HepG2 (cell line): ENCODE results near the gene TBC1D26. TPM values are rescaled to one million over a fixed set of nuclear protein-coding genes. Genes with fewer than 3 reads are reported as not detected.
"Not testable (repeated sequence)": the region's sequence is repeated elsewhere in the genome, so short reads cannot be mapped to it uniquely, and the experiment has no call there.

Experiments
- ETV5 ChIP-seq: IDR thresholded peaks from 2 replicates; pipeline ENCODE4 v1.6.1; 2018; ENCODE audit warnings: missing biosample characterization, missing genetic modification reagents, inconsistent platforms, borderline replicate concordance
- IRF2 ChIP-seq: IDR thresholded peaks from 2 replicates; pipeline ENCODE4 v1.6.1; 2018; ENCODE audit warnings: missing genetic modification reagents, missing compliant biosample characterization
- KAT8 ChIP-seq: IDR thresholded peaks from 2 replicates; pipeline ENCODE4 v1.6.1; 2016; ENCODE audit warnings: missing genetic modification reagents, missing compliant biosample characterization
- MIXL1 ChIP-seq: IDR thresholded peaks from 2 replicates; pipeline ENCODE4 v1.6.1; 2016
- MYC ChIP-seq: sonication (generic); formaldehyde crosslinking; IDR thresholded peaks from 2 replicates; pipeline ENCODE4 v1.9.0; 2021; ENCODE audit warnings: missing genetic modification reagents, borderline replicate concordance
- NONO ChIP-seq, 2 experiments: fragments of 450-650 bp in 1 of 2; sonication (generic) in 1 of 2; formaldehyde crosslinking in 1 of 2; IDR thresholded peaks in 1 of 2; conservative IDR thresholded peaks in 1 of 2; 2 replicates each; pipeline versions ENCODE4 v1.6.1 to v1.8.0; 2017 to 2022; ENCODE audit warnings: mild to moderate bottlenecking in 1 of 2, missing genetic modification reagents in 1 of 2, moderate library complexity in 1 of 2
- POGZ ChIP-seq: sonication (generic); formaldehyde crosslinking; IDR thresholded peaks from 2 replicates; pipeline ENCODE4 v1.4.0; 2020; ENCODE audit warnings: mild to moderate bottlenecking, missing genetic modification reagents
- SAP130 ChIP-seq: IDR thresholded peaks from 2 replicates; pipeline ENCODE4 v1.6.1; 2016; ENCODE audit warnings: low read depth
- SMAD3 ChIP-seq: sonication (generic); formaldehyde crosslinking; IDR thresholded peaks from 2 replicates; pipeline ENCODE4 v1.4.0; 2020; ENCODE audit warnings: missing genetic modification reagents
- SPEN ChIP-seq: sonication (generic); formaldehyde crosslinking; IDR thresholded peaks from 2 replicates; pipeline ENCODE4 v1.5.1; 2020; ENCODE audit warnings: low read depth, mild to moderate bottlenecking, missing genetic modification reagents
- SUZ12 ChIP-seq: fragments of 150-350 bp; IDR thresholded peaks from 2 replicates; pipeline ENCODE4 v1.6.1; 2014; ENCODE audit warnings: low read depth, low read length
- YEATS2 ChIP-seq: sonication (generic); formaldehyde crosslinking; IDR thresholded peaks from 2 replicates; pipeline ENCODE4 v1.4.0; 2020; ENCODE audit warnings: missing genetic modification reagents, borderline replicate concordance
- YY1 ChIP-seq: IDR thresholded peaks from 2 replicates; pipeline ENCODE4 v1.6.1; 2011; ENCODE audit warnings: low read length, low read depth, moderate library complexity, mild to moderate bottlenecking; ENCODE audit not compliant: insufficient read depth, insufficient replicate concordance
- ZNF143 ChIP-seq: sonication (generic); formaldehyde crosslinking; IDR thresholded peaks from 2 replicates; pipeline ENCODE4 v1.4.0; 2020; ENCODE audit warnings: missing genetic modification reagents
- polyA plus RNA-seq, 8 experiments: library from polyadenylated mRNA; depleted of rRNA in 3 of 8; stranded (reverse) in 7 of 8; unstranded in 1 of 8; fragments of >200 nt; fragmentation: Illumina TruSeq in 4 of 8; extraction: Trizol in 4 of 8; gene quantifications; 2 replicates each; pipeline versions ENCODE4 v1.2.1 to v1.2.3, GENCODE V29; 2011 to 2016; ENCODE audit warnings: low read depth in 4 of 8, missing spikeins in 1 of 8, mixed read lengths in 1 of 8; ENCODE audit not compliant: insufficient read depth in 1 of 8
- total RNA-seq, 5 experiments: library from RNA; depleted of rRNA; stranded (reverse); fragments of >200 nt; fragmentation: Illumina TruSeq; extraction: Trizol; gene quantifications; 2 replicates each; pipeline ENCODE4 v1.2.3, GENCODE V29; 2016; ENCODE audit warnings: low read depth in 1 of 5
- TF ChIP-seq, protein P1 (sequence below): IDR thresholded peaks from 2 replicates; pipeline ENCODE4 v1.6.1; 2016; ENCODE audit warnings: missing genetic modification reagents, missing compliant biosample characterization
- TF ChIP-seq, protein P2 (sequence below): IDR thresholded peaks from 2 replicates; pipeline ENCODE4 v1.6.1; 2016; ENCODE audit warnings: low read depth
- TF ChIP-seq, protein P3 (sequence below): IDR thresholded peaks from 2 replicates; pipeline ENCODE4 v1.6.1; 2016; ENCODE audit warnings: missing compliant biosample characterization, missing genetic modification reagents, borderline replicate concordance
- TF ChIP-seq, protein P4 (sequence below): sonication (generic); formaldehyde crosslinking; conservative IDR thresholded peaks from 2 replicates; pipeline ENCODE4 v1.4.0; 2020; ENCODE audit warnings: mild to moderate bottlenecking, missing genetic modification reagents, moderate library complexity
- TF ChIP-seq, protein P5 (sequence below): sonication (generic); formaldehyde crosslinking; IDR thresholded peaks from 2 replicates; pipeline ENCODE4 v1.5.1; 2020; ENCODE audit warnings: mild to moderate bottlenecking, missing genetic modification reagents, moderate library complexity

Gene TBC1D26
- total and polyA plus RNA-seq, 2 of the 13 experiments (the other 11 are each of a cell fraction or from before 2014, with no cell fraction given) = 0.33 TPM; not detected in 1

DNA sequence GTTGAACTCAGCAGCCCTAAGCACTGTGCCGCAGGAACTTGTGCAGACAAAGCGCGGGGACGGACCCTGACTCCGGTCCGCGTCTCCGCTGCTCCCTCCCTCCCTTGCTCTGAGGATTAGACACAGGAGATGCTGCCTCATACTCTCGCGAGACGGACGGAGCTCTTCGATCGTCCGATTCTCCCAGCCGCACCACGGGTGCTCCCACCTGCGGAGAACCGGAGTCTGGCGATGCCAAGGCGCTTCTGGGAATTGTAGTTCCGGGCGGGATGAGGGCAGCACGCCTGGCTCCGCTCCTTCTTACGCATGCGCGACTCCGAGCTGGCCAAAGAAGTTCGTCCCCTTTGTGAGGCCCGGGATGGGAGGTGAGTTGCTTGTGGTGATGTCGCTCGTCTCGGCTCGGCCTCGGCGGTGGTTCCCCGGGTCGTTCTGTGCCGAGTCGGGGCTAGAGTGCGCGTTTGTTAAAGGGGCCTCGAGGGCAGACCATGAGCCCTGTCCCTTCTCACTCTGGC is 32.6 kb upstream of the TBC1D26 start, which contains the start of gene ZNF286A (continued):
- TF ChIP-seq, protein P1, sequence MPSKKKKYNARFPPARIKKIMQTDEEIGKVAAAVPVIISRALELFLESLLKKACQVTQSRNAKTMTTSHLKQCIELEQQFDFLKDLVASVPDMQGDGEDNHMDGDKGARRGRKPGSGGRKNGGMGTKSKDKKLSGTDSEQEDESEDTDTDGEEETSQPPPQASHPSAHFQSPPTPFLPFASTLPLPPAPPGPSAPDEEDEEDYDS (CRISPR knock-in tag) = peak; percentile 83
- TF ChIP-seq, protein P2, sequence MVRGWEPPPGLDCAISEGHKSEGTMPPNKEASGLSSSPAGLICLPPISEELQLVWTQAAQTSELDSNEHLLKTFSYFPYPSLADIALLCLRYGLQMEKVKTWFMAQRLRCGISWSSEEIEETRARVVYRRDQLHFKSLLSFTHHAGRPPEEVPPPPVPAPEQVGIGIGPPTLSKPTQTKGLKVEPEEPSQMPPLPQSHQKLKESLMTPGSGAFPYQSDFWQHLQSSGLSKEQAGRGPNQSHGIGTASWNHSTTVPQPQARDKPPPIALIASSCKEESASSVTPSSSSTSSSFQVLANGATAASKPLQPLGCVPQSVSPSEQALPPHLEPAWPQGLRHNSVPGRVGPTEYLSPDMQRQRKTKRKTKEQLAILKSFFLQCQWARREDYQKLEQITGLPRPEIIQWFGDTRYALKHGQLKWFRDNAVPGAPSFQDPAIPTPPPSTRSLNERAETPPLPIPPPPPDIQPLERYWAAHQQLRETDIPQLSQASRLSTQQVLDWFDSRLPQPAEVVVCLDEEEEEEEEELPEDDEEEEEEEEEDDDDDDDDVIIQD (CRISPR knock-in tag) = peak; percentile 95
- TF ChIP-seq, protein P3, sequence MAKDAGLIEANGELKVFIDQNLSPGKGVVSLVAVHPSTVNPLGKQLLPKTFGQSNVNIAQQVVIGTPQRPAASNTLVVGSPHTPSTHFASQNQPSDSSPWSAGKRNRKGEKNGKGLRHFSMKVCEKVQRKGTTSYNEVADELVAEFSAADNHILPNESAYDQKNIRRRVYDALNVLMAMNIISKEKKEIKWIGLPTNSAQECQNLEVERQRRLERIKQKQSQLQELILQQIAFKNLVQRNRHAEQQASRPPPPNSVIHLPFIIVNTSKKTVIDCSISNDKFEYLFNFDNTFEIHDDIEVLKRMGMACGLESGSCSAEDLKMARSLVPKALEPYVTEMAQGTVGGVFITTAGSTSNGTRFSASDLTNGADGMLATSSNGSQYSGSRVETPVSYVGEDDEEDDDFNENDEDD = peak; percentile 30; the same call in 1 of the 2 replicates
- TF ChIP-seq, protein P4, sequence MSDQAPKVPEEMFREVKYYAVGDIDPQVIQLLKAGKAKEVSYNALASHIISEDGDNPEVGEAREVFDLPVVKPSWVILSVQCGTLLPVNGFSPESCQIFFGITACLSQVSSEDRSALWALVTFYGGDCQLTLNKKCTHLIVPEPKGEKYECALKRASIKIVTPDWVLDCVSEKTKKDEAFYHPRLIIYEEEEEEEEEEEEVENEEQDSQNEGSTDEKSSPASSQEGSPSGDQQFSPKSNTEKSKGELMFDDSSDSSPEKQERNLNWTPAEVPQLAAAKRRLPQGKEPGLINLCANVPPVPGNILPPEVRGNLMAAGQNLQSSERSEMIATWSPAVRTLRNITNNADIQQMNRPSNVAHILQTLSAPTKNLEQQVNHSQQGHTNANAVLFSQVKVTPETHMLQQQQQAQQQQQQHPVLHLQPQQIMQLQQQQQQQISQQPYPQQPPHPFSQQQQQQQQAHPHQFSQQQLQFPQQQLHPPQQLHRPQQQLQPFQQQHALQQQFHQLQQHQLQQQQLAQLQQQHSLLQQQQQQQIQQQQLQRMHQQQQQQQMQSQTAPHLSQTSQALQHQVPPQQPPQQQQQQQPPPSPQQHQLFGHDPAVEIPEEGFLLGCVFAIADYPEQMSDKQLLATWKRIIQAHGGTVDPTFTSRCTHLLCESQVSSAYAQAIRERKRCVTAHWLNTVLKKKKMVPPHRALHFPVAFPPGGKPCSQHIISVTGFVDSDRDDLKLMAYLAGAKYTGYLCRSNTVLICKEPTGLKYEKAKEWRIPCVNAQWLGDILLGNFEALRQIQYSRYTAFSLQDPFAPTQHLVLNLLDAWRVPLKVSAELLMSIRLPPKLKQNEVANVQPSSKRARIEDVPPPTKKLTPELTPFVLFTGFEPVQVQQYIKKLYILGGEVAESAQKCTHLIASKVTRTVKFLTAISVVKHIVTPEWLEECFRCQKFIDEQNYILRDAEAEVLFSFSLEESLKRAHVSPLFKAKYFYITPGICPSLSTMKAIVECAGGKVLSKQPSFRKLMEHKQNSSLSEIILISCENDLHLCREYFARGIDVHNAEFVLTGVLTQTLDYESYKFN (CRISPR knock-in tag) = peak; percentile 26; the same call in 1 of the 2 replicates
- TF ChIP-seq SAP130 (CRISPR knock-in tag) (peak; percentile 72), MYC (peak; percentile 59; the same call in 1 of the 2 replicates), SPEN (CRISPR knock-in tag) (peak; percentile 72), MIXL1 (CRISPR knock-in tag) (0 out of 2 replicates have a peak, but pooled peaks have one; percentile 14), ETV5 (CRISPR knock-in tag) (peak; percentile 55; the same call in 1 of the 2 replicates), POGZ (CRISPR knock-in tag) (peak; percentile 82), IRF2 (CRISPR knock-in tag) (peak; percentile 87), NONO (CRISPR knock-in tag; conservative IDR thresholded peaks at IDR 0.05) (peak; percentile 60), SMAD3 (peak; percentile 60; the same call in 1 of the 2 replicates), SUZ12 (peak; percentile 64), KAT8 (CRISPR knock-in tag) (peak; percentile 66; the same call in 1 of the 2 replicates), YY1 (peak; percentile 59), YEATS2 (CRISPR knock-in tag) (peak; percentile 81), ZNF143 (CRISPR knock-in tag) (peak; percentile 93)
- TF ChIP-seq NONO (IDR thresholded peaks at IDR 0.05) = not testable (repeated sequence)
- TF ChIP-seq, protein P5, sequence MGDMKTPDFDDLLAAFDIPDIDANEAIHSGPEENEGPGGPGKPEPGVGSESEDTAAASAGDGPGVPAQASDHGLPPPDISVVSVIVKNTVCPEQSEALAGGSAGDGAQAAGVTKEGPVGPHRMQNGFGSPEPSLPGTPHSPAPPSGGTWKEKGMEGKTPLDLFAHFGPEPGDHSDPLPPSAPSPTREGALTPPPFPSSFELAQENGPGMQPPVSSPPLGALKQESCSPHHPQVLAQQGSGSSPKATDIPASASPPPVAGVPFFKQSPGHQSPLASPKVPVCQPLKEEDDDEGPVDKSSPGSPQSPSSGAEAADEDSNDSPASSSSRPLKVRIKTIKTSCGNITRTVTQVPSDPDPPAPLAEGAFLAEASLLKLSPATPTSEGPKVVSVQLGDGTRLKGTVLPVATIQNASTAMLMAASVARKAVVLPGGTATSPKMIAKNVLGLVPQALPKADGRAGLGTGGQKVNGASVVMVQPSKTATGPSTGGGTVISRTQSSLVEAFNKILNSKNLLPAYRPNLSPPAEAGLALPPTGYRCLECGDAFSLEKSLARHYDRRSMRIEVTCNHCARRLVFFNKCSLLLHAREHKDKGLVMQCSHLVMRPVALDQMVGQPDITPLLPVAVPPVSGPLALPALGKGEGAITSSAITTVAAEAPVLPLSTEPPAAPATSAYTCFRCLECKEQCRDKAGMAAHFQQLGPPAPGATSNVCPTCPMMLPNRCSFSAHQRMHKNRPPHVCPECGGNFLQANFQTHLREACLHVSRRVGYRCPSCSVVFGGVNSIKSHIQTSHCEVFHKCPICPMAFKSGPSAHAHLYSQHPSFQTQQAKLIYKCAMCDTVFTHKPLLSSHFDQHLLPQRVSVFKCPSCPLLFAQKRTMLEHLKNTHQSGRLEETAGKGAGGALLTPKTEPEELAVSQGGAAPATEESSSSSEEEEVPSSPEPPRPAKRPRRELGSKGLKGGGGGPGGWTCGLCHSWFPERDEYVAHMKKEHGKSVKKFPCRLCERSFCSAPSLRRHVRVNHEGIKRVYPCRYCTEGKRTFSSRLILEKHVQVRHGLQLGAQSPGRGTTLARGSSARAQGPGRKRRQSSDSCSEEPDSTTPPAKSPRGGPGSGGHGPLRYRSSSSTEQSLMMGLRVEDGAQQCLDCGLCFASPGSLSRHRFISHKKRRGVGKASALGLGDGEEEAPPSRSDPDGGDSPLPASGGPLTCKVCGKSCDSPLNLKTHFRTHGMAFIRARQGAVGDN = peak; percentile 68
